ENCODE data around the gene PPP1R12C. TPM values are rescaled to one million over a fixed set of nuclear protein-coding genes. Genes with fewer than 3 reads are reported as not detected.

The PPP1R12C gene
- polyA plus RNA-seq, 1 experiment, result 50.8 TPM

DNA sequence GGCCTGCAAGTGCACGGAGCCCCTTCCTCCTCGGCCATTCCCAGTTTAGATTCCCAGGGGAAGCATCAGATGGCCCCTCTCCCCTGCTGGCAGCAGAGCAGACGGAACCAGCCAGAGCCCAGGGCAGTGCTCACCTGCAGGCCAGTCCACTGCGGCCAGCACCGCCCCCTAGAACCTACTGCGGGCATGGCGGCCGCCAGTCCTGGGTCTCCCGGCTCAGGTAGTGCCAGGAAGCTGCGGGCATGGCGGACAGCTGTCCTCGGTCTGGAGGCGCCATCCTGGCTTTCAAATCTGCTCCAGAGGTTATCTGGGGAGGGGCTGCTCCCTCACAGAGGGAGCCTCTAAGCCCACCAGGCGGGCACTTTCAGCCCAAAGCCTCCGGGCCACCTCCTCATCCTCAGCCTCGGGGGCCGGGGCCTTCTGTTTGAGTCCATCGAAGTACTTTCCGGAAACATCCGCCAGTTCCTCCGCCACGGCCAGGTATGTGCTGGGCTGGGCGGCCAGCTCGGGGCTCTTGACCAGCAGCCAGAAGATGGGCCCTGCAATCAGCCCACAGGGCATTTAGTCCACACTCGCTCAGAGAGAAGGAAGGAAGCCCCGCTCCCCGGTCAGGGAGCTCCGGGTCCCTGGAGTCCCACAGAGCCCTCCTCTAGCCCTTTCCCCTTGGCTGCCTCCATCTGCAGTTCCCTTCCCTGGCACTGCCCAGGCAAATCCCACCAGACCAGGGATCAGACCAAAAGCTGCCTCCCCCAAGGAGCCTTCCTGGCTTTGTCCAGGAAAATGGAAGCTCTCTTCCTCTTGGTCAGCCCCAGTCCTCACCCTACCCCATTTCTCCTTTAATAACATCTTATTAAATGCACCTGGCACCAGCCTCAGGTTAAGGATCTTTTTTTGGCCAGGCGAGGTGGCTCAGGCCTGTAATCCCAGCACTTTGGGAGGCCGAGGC is 72.4 kb downstream of the PPP1R12C start:
- peaks cover 10% of the 10 kb centered on the region for H3K36me3 ChIP-seq (ENCODE audit: control insufficient read depth, insufficient read depth, low read length)
- ChIA-PET POLR2A (no interaction called here), CTCF (no interaction called here)
- DNase-seq (ENCODE audit: low read depth), result no peak
- H3K27me3 ChIP-seq (ENCODE audit: control insufficient read depth, insufficient read depth, low read length), result no peaks in the 10 kb centered on the region
- TF ChIP-seq, protein P1, sequence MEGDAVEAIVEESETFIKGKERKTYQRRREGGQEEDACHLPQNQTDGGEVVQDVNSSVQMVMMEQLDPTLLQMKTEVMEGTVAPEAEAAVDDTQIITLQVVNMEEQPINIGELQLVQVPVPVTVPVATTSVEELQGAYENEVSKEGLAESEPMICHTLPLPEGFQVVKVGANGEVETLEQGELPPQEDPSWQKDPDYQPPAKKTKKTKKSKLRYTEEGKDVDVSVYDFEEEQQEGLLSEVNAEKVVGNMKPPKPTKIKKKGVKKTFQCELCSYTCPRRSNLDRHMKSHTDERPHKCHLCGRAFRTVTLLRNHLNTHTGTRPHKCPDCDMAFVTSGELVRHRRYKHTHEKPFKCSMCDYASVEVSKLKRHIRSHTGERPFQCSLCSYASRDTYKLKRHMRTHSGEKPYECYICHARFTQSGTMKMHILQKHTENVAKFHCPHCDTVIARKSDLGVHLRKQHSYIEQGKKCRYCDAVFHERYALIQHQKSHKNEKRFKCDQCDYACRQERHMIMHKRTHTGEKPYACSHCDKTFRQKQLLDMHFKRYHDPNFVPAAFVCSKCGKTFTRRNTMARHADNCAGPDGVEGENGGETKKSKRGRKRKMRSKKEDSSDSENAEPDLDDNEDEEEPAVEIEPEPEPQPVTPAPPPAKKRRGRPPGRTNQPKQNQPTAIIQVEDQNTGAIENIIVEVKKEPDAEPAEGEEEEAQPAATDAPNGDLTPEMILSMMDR (IDR thresholded peaks at IDR 0.05; ENCODE audit: insufficient read depth, low read depth, low read length), result no peak
- H3K4me3 ChIP-seq (ENCODE audit: low read depth, low read length), result no peak overlapping the region

DNA sequence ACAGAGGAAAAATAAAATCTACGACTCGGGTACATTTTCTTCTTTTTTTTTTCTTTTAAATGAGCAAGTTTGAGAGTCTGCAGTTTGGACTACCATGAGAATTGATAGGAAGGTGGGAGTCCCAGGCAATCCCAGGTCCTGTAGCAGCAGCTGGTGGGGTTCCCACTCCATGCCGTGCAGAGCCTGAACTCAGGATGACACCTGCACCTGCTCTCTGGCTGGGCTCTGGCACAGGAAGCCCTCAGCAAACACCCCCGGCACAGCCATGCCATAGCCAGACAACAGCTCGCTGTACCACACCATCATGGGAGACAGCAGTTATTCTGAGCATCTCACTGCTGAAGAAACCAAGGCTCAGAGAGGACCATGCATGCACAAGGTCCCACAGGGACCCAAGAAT is 73.2 kb downstream of the PPP1R12C start:
- Histone ChIP-seq H3K36me3 (ENCODE audit: control insufficient read depth, insufficient read depth, low read length) (peaks cover 10% of the 10 kb centered on the region), H3K27me3 (ENCODE audit: control insufficient read depth, insufficient read depth, low read length) (no peaks in the 10 kb centered on the region), H3K4me3 (ENCODE audit: low read depth, low read length) (no peak overlapping the region)
- ChIA-PET POLR2A (no interaction called here), CTCF (no interaction called here)
- no peak for DNase-seq (ENCODE audit: low read depth)
- TF ChIP-seq, protein P1 (IDR thresholded peaks at IDR 0.05; ENCODE audit: insufficient read depth, low read depth, low read length), result no peak

DNA sequence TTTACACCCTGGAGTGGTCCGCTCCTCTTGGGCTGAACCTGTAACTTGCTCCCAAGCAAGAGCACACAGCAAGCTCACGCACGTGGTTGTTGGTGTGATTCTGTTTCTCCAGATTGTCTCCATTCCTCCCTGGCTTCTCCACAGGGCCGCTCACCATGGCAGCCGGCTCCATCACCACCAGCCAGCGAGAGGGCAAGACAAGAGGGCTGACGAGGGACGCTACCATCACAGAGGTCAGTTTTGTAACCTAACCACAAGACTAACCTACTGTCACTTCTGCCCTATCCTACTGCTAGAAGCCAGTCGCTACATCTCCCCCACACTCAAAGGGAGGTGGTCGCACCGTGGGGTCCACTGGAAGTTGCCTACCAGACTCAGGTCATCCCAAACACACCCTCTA is 74.7 kb downstream of the PPP1R12C start:
- CTCF ChIA-PET, result interaction anchor here (0.5 kb wide), 1 partner anchor 452 kb away, joined by 3 read pairs; no protein-coding TSS in a partner anchor
- Histone ChIP-seq H3K4me3 (ENCODE audit: low read depth, low read length) (no peak overlapping the region), H3K36me3 (ENCODE audit: control insufficient read depth, insufficient read depth, low read length) (peaks cover 9% of the 10 kb centered on the region), H3K27me3 (ENCODE audit: control insufficient read depth, insufficient read depth, low read length) (no peaks in the 10 kb centered on the region)
- POLR2A ChIA-PET, result no interaction called here
- TF ChIP-seq, protein P1 (IDR thresholded peaks at IDR 0.05; ENCODE audit: insufficient read depth, low read depth, low read length), result no peak
- DNase-seq (ENCODE audit: low read depth), result no peak

DNA sequence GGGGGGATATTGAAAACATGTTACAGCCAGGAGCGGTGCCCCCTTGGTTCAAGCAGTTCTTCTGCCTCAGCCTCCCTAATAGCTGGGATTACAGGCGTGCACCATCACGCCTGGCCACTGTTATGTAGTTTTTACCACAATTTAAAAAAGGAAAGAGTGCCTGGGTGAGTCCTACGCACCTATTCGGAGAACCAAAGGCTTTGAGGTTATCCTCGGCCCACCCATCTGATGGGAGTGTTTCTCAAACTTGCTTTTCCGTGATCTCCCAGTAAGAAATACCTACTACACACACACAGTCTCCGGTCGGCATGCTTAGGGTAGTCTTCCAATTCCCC is 75.1 kb downstream of the PPP1R12C start:
- CTCF ChIA-PET, result no interaction called here

DNA sequence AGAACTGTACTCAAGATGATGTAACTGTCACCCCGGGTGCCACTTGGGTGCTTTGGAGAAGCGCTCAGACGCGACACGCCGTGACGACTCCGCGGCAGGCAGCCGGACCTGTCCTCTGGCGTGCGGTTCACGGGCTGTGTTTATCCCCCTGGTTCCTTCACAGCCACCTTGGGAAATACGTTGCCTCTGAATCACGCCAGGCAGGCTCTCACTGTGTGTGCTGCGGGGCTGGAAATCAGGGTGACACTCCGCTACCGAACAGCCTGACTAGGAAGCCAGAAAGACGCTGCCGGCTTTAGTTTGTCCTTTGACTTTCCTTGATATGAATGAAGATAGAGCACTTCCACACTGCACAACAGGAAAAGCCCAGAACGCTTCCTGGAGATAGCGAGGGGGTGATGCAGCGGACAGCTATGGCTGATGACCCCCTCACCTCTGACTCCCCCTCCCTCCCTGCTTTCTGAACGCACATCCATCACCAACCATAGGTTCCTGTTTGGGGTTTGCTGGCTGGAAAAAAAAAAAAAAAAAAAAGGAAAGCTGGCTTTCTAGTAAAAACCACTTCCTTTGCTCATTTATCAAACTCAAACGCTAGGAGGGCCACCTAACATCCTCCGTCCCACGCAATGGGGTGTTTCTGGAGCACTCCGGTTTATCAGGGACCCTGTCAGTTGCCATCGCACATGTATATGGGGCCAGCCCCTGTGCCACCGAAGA is 75.7 kb downstream of the PPP1R12C start:
- H3K4me3 ChIP-seq (ENCODE audit: low read depth, low read length), result no peak overlapping the region
- TF ChIP-seq, protein P1 (IDR thresholded peaks at IDR 0.05; ENCODE audit: insufficient read depth, low read depth, low read length), result no peak
- DNase-seq (ENCODE audit: low read depth), result no peak
- H3K36me3 ChIP-seq (ENCODE audit: control insufficient read depth, insufficient read depth, low read length), result peaks cover 6% of the 10 kb centered on the region
- no peaks in the 10 kb centered on the region for H3K27me3 ChIP-seq (ENCODE audit: control insufficient read depth, insufficient read depth, low read length)
- ChIA-PET POLR2A (no interaction called here), CTCF (no interaction called here)

More for the DNA sequence above, 75.1 kb downstream of the PPP1R12C start:
- TF ChIP-seq, protein P1 (IDR thresholded peaks at IDR 0.05; ENCODE audit: insufficient read depth, low read depth, low read length), result no peak
- POLR2A ChIA-PET, result no interaction called here
- Histone ChIP-seq H3K27me3 (ENCODE audit: control insufficient read depth, insufficient read depth, low read length) (no peaks in the 10 kb centered on the region), H3K36me3 (ENCODE audit: control insufficient read depth, insufficient read depth, low read length) (peaks cover 7% of the 10 kb centered on the region), H3K4me3 (ENCODE audit: low read depth, low read length) (no peak overlapping the region)
- DNase-seq (ENCODE audit: low read depth), result no peak
